Left ventricle myocardium inferior (tissue), 1 donor: Measurements from ENCODE around the gene SWT1. TPM values are rescaled to one million over a fixed set of nuclear protein-coding genes. Genes with fewer than 3 reads are reported as not detected.

Source experiments
- DNase-seq: peaks from one replicate; pipeline ENCODE4 v3.0.0-alpha.2; 2020
- H3K27ac ChIP-seq: fragments of 200-600 bp; replicated peaks from 2 replicates; pipeline ENCODE4 v1.8.0; 2021
- H3K27me3 ChIP-seq: fragments of 200-600 bp; 2 replicates; pipeline ENCODE4 v1.8.0; 2021; ENCODE audit warnings: low read depth
- H3K36me3 ChIP-seq: fragments of 200-600 bp; 2 replicates; pipeline ENCODE4 v1.8.0; 2021
- H3K4me1 ChIP-seq: fragments of 200-600 bp; 2 replicates; pipeline ENCODE4 v1.8.0; 2021
- H3K4me3 ChIP-seq: fragments of 200-600 bp; 2 replicates; pipeline ENCODE4 v1.8.0; 2021; ENCODE audit warnings: mild to moderate bottlenecking, moderate library complexity
- H3K9me3 ChIP-seq: fragments of 200-600 bp; replicated peaks from 2 replicates; pipeline ENCODE4 v1.8.0; 2021
- intact Hi-C: fragments of 100-400 bp; cut with micrococcal nuclease; formaldehyde crosslinking; loops from one replicate; pipeline ENCODE4 v1.11.0; 2022
- total RNA-seq: library from RNA; stranded (reverse); fragmentation: NEBNext Ultra II Directional; extraction: Animal tissue kit (Norgen Biotek cat#: 25700); gene quantifications from one replicate; pipeline ENCODE4 v1.2.1, GENCODE V29; 2021
- TF ChIP-seq, protein P1 (sequence below): fragments of 200-600 bp; IDR thresholded peaks from 2 replicates; pipeline ENCODE4 v1.8.0; 2021; ENCODE audit warnings: antibody characterized with exemption, mild to moderate bottlenecking, borderline replicate concordance
- donor health status: DM: no; HTN: yes; CAD: no; lungs with severe emphysema.

Gene SWT1
- total RNA-seq, 1 donor from 2014 or later: 7.4 TPM

DNA sequence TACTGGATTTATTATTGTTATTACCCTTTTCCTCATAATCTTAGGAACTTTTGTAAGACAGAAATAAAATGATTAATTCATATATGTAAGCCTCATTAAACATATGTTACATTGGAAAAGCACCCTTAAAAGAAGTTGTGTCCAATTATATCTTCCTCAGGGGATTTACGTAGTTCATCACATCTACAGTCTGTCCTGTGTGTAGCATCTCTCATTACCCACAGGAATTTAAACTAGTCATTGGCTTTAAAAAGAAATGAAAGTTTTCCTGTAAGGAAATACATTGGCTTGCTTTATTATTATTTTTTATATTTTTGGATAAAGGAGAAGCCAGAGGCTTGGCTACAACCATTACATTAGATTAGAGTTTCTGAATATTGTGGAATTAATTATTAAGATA, 56.1 kb downstream of the SWT1 start:
- Histone ChIP-seq H3K4me1 (no peaks in the 10 kb centered on the region), H3K36me3 (peaks cover 39% of the 10 kb centered on the region), H3K9me3 (peaks cover 17% of the 10 kb centered on the region), H3K27me3 (no peaks in the 10 kb centered on the region), H3K4me3 (no peak overlapping the region), H3K27ac (no peak overlapping the region)
- TF ChIP-seq, protein P1, sequence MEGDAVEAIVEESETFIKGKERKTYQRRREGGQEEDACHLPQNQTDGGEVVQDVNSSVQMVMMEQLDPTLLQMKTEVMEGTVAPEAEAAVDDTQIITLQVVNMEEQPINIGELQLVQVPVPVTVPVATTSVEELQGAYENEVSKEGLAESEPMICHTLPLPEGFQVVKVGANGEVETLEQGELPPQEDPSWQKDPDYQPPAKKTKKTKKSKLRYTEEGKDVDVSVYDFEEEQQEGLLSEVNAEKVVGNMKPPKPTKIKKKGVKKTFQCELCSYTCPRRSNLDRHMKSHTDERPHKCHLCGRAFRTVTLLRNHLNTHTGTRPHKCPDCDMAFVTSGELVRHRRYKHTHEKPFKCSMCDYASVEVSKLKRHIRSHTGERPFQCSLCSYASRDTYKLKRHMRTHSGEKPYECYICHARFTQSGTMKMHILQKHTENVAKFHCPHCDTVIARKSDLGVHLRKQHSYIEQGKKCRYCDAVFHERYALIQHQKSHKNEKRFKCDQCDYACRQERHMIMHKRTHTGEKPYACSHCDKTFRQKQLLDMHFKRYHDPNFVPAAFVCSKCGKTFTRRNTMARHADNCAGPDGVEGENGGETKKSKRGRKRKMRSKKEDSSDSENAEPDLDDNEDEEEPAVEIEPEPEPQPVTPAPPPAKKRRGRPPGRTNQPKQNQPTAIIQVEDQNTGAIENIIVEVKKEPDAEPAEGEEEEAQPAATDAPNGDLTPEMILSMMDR: no peak
- no peak for DNase-seq
- intact Hi-C loops: no loop called here

DNA sequence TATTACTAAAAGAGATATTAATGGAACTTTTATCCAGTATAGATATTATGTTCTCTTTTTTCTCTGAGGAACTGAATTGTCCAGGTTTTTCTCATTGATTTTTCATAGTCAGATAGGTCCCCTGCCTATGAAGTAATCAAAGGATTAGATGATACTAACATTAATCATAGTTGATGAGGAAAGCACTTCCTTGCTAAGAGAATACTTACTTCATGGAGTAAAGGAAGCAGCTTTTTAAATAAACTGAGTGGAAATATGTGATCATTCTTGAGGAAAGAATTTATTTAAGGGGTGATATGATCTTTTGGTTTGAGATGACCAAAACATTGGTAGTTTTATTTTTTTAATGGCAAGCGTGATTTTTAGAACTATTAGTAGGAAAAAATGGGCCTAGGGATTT, 58.9 kb downstream of the SWT1 start:
- TF ChIP-seq, protein P1: no peak
- no peak for DNase-seq
- no peaks in the 10 kb centered on the region for H3K4me1 ChIP-seq
- H3K27me3 ChIP-seq: no peaks in the 10 kb centered on the region
- H3K36me3 ChIP-seq: peaks cover 20% of the 10 kb centered on the region
- peaks cover 5% of the 10 kb centered on the region for H3K9me3 ChIP-seq
- no peak overlapping the region for H3K27ac ChIP-seq
- intact Hi-C loops: no loop called here
- H3K4me3 ChIP-seq: no peak overlapping the region

DNA sequence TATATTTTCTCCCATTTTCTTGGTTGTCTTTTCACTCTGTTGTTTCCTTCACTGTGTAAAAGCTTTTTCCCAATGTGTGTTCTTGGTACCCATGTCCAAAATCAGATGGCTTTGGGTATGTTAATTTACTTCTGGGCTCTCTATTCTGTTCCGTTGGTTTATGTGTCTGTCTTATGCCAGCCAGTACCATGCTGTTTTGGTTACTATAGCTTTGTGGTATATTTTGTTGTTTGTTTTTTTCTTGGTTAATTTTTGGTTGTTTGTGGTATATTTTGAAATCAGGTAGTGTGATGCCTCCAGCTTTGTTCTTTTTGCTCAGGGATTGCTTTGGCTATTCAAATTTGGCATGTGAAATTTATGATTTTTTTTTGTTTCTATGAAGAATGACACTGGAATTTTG, 67.2 kb downstream of the SWT1 start:
- H3K4me1 ChIP-seq: peaks cover 6% of the 10 kb centered on the region
- intact Hi-C loops: no loop called here
- peaks cover 10% of the 10 kb centered on the region for H3K9me3 ChIP-seq
- no peak for DNase-seq
- TF ChIP-seq, protein P1: no peak
- H3K27ac ChIP-seq: no peak overlapping the region
- H3K4me3 ChIP-seq: no peak overlapping the region
- H3K27me3 ChIP-seq: no peaks in the 10 kb centered on the region
- peaks cover 38% of the 10 kb centered on the region for H3K36me3 ChIP-seq

DNA sequence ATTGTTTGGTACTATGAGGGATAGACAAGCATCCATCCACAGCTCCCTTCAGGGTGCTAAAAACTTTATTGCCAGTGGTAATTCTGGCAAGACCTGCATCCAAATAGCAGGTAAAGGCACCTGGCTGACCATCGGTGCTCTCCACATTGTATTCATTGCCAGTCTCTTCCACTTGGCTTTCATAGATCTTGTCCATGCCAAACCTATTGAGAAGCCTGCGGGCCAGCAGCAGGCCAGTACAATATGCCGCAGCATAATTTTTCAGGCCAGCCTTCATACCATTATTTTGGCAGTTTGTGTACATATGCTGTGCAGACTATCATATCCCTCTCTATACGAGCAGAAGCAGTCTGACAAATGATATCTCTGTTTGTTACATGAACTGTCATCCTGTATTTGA, 70.2 kb downstream of the SWT1 start:
- TF ChIP-seq, protein P1: no peak
- Histone ChIP-seq H3K27ac (no peak overlapping the region), H3K4me3 (no peak overlapping the region), H3K36me3 (peaks cover 57% of the 10 kb centered on the region), H3K27me3 (no peaks in the 10 kb centered on the region), H3K9me3 (peaks cover 10% of the 10 kb centered on the region), H3K4me1 (peaks cover 6% of the 10 kb centered on the region)
- intact Hi-C loops: no loop called here
- no peak for DNase-seq

DNA sequence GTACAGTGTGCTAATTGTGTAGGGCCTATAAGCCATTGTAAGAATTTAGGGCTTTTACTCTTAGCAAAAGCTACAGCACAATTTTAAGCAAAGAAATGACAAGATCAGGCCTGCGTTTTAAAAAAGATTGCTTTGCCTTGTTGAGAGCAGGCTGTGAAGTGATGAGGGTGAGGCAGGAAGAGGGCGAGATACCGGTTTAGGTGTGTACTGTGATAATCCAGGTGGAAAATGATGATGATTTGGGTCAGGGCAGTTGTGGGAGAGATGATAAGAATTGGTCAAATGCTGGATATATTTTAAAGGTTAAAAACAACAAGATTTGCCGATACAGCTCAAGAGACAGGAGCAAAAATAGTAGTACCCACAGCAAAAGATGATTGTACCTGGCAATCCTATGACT, 72.0 kb downstream of the SWT1 start:
- Histone ChIP-seq H3K9me3 (peaks cover 5% of the 10 kb centered on the region), H3K4me3 (no peak overlapping the region), H3K27me3 (no peaks in the 10 kb centered on the region), H3K36me3 (peaks cover 48% of the 10 kb centered on the region), H3K4me1 (peaks cover 6% of the 10 kb centered on the region), H3K27ac (no peak overlapping the region)
- no peak for DNase-seq
- intact Hi-C loops: no loop called here
- TF ChIP-seq, protein P1: no peak

DNA sequence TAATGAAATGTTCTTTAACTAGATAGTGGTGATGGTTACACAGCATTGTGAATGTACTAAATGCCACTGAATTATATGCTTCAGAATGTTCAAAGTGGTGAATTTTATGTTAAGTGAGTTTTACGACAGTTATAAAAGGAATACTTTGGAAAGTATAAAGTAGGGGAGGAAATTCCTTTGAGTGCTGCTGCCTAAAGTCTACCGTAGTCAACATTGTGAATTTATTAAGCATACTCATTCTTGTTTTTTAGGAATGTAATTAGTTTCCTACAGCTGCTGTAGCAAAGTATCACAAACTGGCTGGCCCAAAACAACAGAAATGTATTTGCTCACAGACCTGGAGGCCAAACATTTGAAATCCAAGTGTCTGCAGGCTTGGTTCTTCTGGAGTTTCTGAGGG, 73.0 kb downstream of the SWT1 start:
- Histone ChIP-seq H3K9me3 (no peaks in the 10 kb centered on the region), H3K27me3 (no peaks in the 10 kb centered on the region), H3K4me1 (peaks cover 6% of the 10 kb centered on the region), H3K36me3 (peaks cover 48% of the 10 kb centered on the region), H3K27ac (no peak overlapping the region), H3K4me3 (no peak overlapping the region)
- no peak for DNase-seq
- TF ChIP-seq, protein P1: no peak
- intact Hi-C loops: no loop called here
